ENCODE results near the gene LMNTD1. TPM values are rescaled to one million over a fixed set of nuclear protein-coding genes. Genes with fewer than 3 reads are reported as not detected.

The LMNTD1 gene
- total and polyA plus RNA-seq, 11 donors = 0.69 TPM; not detected in 10

- DNase-seq (no peak), ATAC-seq (no peak)
- H3K4me1 ChIP-seq = no peaks in the 10 kb centered on the region
- H3K9me3 ChIP-seq = no peaks in the 10 kb centered on the region
- TF ChIP-seq POLR2A (IDR thresholded peaks at IDR 0.05) = no peak
- TF ChIP-seq, protein P1, sequence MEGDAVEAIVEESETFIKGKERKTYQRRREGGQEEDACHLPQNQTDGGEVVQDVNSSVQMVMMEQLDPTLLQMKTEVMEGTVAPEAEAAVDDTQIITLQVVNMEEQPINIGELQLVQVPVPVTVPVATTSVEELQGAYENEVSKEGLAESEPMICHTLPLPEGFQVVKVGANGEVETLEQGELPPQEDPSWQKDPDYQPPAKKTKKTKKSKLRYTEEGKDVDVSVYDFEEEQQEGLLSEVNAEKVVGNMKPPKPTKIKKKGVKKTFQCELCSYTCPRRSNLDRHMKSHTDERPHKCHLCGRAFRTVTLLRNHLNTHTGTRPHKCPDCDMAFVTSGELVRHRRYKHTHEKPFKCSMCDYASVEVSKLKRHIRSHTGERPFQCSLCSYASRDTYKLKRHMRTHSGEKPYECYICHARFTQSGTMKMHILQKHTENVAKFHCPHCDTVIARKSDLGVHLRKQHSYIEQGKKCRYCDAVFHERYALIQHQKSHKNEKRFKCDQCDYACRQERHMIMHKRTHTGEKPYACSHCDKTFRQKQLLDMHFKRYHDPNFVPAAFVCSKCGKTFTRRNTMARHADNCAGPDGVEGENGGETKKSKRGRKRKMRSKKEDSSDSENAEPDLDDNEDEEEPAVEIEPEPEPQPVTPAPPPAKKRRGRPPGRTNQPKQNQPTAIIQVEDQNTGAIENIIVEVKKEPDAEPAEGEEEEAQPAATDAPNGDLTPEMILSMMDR (IDR thresholded peaks at IDR 0.05) = no peak
- 76 to 77% (median 76%) methylated on average over 3 of the region's 3 CpGs for WGBS, 4 donors
- H3K27ac ChIP-seq = no peak overlapping the region
- no peak overlapping the region for H3K4me3 ChIP-seq
- intact Hi-C loops (cut with DNase I) = no loop called here
- H3K36me3 ChIP-seq = no peaks in the 10 kb centered on the region
- no peaks in the 10 kb centered on the region for H3K27me3 ChIP-seq
These were observed 26.3 kb downstream of the LMNTD1 start for GRCh38 chr12:25526778-25527177.

- no peak overlapping the region for H3K4me3 ChIP-seq
- H3K4me1 ChIP-seq = no peaks in the 10 kb centered on the region
- ATAC-seq (no peak), DNase-seq (no peak)
- H3K27me3 ChIP-seq = no peaks in the 10 kb centered on the region
- no peaks in the 10 kb centered on the region for H3K9me3 ChIP-seq
- no peaks in the 10 kb centered on the region for H3K36me3 ChIP-seq
- no peak for TF ChIP-seq POLR2A (IDR thresholded peaks at IDR 0.05)
- TF ChIP-seq, protein P1 (IDR thresholded peaks at IDR 0.05) = no peak
- no peak overlapping the region for H3K27ac ChIP-seq
- intact Hi-C loops (cut with DNase I) = no loop called here
These were observed 28.7 kb downstream of the LMNTD1 start for GRCh38 chr12:25524366-25524765.

- no peaks in the 10 kb centered on the region for H3K36me3 ChIP-seq
- DNase-seq (no peak), ATAC-seq (no peak)
- H3K27me3 ChIP-seq = no peaks in the 10 kb centered on the region
- no peaks in the 10 kb centered on the region for H3K4me1 ChIP-seq
- intact Hi-C loops (cut with DNase I) = no loop called here
- H3K27ac ChIP-seq = no peak overlapping the region
- no peaks in the 10 kb centered on the region for H3K9me3 ChIP-seq
- TF ChIP-seq, protein P1 (IDR thresholded peaks at IDR 0.05) = no peak
- no peak for TF ChIP-seq POLR2A (IDR thresholded peaks at IDR 0.05)
- 64 to 77% (median 70%) methylated on average over 5 of the region's 5 CpGs for WGBS, 4 donors
- no peak overlapping the region for H3K4me3 ChIP-seq
These were observed 31.3 kb downstream of the LMNTD1 start for GRCh38 chr12:25521625-25522256.

- intact Hi-C loops (cut with DNase I) = no loop called here
- no peaks in the 10 kb centered on the region for H3K9me3 ChIP-seq
- no peaks in the 10 kb centered on the region for H3K4me1 ChIP-seq
- DNase-seq (no peak), ATAC-seq (no peak)
- H3K27me3 ChIP-seq = no peaks in the 10 kb centered on the region
- no peaks in the 10 kb centered on the region for H3K36me3 ChIP-seq
- no peak overlapping the region for H3K27ac ChIP-seq
- WGBS, 4 donors = 84 to 85% (median 84%) methylated on average over 5 of the region's 5 CpGs
- H3K4me3 ChIP-seq = no peak overlapping the region
- TF ChIP-seq POLR2A (IDR thresholded peaks at IDR 0.05) = no peak
- TF ChIP-seq, protein P1 (IDR thresholded peaks at IDR 0.05) = no peak
These were observed 34.6 kb downstream of the LMNTD1 start for GRCh38 chr12:25518512-25518911.
